CD4-positive, alpha-beta T cell treated with Interferon gamma for 1 hour (primary cell): ENCODE measurements around the gene EDC3.
"Not testable (repeated sequence)": the region's sequence is repeated elsewhere in the genome, so short reads cannot be mapped to it uniquely, and the experiment has no call there.

Experiments
- DNase-seq: peaks from one replicate; pipeline ENCODE4 v3.0.0-alpha.2; 2020

EDC3 gene

GRCh38 chr15:74604983-74605794, 90.6 kb downstream of the EDC3 start:
- no peak for DNase-seq

GRCh38 chr15:74603789-74604705, 91.8 kb downstream of the EDC3 start:
- DNase-seq: no peak

- no peak for DNase-seq
Measured at GRCh38 chr15:74603026-74603788, 92.6 kb downstream of the EDC3 start.

- no peak for DNase-seq
Measured at GRCh38 chr15:74599156-74599555, 96.7 kb downstream of the EDC3 start.

- DNase-seq: peak; percentile 87
Measured at GRCh38 chr15:74598126-74598842, 97.5 kb downstream of the EDC3 start.

GRCh38 chr15:74597146-74597705, 98.6 kb downstream of the EDC3 start:
- DNase-seq: not testable (repeated sequence)

GRCh38 chr15:74596736-74597135, 99.1 kb downstream of the EDC3 start:
- not testable (repeated sequence) for DNase-seq

- no peak for DNase-seq
Measured at GRCh38 chr15:74595271-74595670, 100.6 kb downstream of the EDC3 start.

- DNase-seq: no peak
Measured at GRCh38 chr15:74594455-74594854, 101.4 kb downstream of the EDC3 start.

- no peak for DNase-seq
Measured at GRCh38 chr15:74593122-74593521, 102.7 kb downstream of the EDC3 start.

- DNase-seq: no peak
Measured at GRCh38 chr15:74592222-74592621, 103.6 kb downstream of the EDC3 start.

- DNase-seq: no peak
Measured at GRCh38 chr15:74589826-74590225, 106.0 kb downstream of the EDC3 start.

GRCh38 chr15:74585857-74586256, 110.0 kb downstream of the EDC3 start:
- no peak for DNase-seq

- no peak for DNase-seq
Measured at GRCh38 chr15:74585191-74585590, 110.6 kb downstream of the EDC3 start.

GRCh38 chr15:74584779-74585178, 111.0 kb downstream of the EDC3 start:
- no peak for DNase-seq

- DNase-seq: no peak
Measured at GRCh38 chr15:74584204-74584603, 111.6 kb downstream of the EDC3 start.
